NCI-H446 (cell line): ENCODE measurements around the gene WASF2.

Experiments used
- DNase-seq, 2 experiments: peaks; one replicate each; lab custom pipeline; 2025; lab: John Stamatoyannopoulos, UW

Gene WASF2

DNA sequence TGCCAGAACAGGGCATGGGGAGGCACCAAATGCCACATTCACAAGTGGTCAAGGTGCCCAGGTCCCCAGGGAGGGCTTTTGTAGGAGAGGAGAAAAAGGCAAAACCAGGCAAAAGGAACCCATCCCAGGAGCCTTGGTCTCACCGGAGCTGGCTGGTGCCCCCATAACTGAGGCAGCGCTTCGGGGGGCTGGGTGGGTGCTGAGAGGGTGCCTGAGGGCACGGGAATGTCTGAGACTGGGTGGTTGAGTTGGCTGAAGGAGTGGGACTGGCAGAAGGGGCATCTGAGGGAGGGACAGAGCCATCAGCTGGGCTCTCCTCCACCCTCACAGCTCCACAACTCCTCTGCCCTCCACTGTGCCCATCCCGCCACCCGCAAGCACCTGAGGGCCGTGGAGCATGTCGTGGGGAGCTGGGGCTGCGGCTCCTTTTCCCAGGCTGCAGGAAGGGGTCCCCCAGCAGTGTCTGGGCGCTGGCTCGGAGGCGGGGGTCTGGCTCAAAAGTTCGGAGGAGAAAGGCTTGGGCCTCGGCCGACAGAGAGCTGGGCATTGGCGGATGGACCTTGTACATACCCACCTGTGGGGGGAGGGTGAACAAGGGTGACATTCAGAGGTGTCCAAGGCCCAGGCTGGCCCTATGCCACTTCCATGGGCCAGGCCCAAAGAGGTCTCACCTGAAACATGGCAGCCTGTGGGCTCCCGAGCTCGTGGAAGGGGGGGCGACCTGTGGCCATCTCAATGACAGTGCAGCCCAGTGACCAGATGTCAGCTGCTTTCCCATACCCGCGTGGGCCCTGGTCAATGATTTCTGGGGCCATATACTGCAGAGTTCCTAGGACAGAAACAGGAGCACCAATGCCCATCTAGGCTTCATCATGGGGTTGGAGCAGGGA is 131.7 kb downstream of the WASF2 start:
- DNase-seq: no peak

GRCh38 chr1:27357281-27358037 is 132.5 kb downstream of the WASF2 start:
- peak in 1 of 2 experiments; percentile 17 for DNase-seq

GRCh38 chr1:27356619-27357280 is 133.2 kb downstream of the WASF2 start:
- DNase-seq: no peak

DNA sequence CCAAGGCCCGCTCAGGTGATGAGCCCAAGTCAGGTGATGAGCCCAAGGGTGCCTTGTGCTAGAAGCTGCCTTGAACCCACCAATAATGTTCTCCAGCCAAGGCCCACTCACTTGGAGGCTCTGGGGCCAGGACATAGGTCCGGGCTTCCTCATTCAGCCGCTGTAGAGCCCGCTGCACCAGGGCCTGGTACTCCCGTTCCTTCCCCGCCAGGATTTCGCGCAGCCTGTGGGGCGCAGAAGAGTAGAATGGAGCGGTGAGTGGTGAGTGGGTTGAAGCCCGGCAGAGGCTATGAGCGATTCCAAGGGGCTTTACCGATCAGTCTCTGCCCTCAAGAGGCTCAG is 133.7 kb downstream of the WASF2 start:
- DNase-seq: no peak

DNA sequence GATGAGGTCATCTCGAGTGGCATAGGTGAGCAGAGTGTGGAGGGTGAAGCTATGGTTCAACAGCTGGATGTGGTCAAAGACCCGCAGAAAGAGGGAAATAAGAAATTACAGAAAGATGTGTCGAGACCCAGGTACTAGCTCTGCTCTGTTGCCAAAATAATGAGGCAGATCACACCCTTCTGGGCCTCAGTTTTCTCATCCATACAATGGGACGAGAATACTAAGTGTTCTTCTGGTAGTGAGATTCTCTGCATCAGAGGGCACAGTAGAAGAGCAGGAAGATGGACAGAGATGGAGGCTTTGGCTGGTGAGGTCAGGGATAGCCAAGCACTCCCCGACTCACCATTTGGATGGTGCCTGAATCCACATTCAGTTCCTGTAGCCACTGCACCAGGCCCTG is 134.3 kb downstream of the WASF2 start:
- DNase-seq: no peak
